CD4-positive, alpha-beta T cell treated with Interleukin-17A for 4 hours (primary cell): Measurements from ENCODE around the gene CDKL2.
"Not testable (repeated sequence)": the region's sequence is repeated elsewhere in the genome, so short reads cannot be mapped to it uniquely, and the experiment has no call there.

Source experiments
- DNase-seq: peaks from one replicate; pipeline ENCODE4 v3.0.0-alpha.2; 2020; ENCODE audit warnings: mixed read lengths

Gene CDKL2

GRCh38 chr4:75547647-75548387 is 82.5 kb downstream of the CDKL2 start:
- no peak for DNase-seq

DNA sequence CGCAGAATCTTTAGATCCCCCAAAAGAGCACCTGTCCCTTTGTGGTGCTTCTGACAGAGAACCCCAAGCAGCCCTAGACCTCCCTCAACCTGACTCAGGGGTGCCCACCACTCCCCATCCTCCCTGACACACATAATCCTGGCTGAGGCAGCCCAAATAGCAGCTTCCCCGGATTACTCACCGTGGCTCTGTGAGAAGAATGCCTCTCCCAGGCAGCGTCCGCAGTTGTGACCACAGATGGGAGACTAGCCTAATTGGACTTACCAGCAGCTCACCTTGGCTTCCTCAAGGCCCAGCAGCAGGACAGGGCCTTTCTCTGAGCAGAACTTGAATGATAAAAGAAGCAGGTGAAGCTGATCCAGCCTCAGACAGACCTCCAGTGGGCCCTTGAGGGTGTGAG is 84.8 kb downstream of the CDKL2 start:
- DNase-seq: no peak

GRCh38 chr4:75544870-75545269 is 85.5 kb downstream of the CDKL2 start:
- no peak for DNase-seq

- not testable (repeated sequence) for DNase-seq
Measured at GRCh38 chr4:75544220-75544619, 86.1 kb downstream of the CDKL2 start.

- no peak for DNase-seq
Measured at GRCh38 chr4:75542824-75543223, 87.5 kb downstream of the CDKL2 start.

GRCh38 chr4:75537308-75537707 is 93.0 kb downstream of the CDKL2 start:
- DNase-seq: not testable (repeated sequence)

GRCh38 chr4:75533926-75534325 is 96.4 kb downstream of the CDKL2 start:
- DNase-seq: not testable (repeated sequence)

DNA sequence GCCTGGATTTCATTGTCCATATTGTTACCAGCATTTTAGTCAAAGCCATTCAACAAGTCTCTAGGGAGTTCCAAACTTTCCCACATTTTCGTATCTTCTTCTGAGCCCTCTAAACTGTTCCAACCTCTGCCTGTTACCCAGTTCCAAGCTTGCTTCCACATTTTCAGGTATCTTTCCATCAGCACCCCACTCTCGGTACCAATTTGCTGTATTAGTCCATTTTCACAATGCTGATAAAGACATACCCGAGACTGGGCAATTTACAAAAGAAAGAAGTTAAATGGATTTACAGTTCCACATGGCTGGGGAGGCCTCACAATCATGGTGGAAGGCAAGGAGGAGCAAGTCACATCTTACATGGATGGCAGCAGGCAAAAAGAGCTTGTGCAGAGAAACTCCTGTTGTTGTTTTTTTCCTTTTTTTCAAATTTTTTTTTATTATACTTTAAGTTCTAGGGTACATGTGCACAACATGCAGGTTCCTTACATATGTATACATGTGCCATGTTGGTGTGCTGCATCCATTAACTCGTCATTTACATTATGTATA is 96.9 kb downstream of the CDKL2 start:
- DNase-seq: not testable (repeated sequence)

DNA sequence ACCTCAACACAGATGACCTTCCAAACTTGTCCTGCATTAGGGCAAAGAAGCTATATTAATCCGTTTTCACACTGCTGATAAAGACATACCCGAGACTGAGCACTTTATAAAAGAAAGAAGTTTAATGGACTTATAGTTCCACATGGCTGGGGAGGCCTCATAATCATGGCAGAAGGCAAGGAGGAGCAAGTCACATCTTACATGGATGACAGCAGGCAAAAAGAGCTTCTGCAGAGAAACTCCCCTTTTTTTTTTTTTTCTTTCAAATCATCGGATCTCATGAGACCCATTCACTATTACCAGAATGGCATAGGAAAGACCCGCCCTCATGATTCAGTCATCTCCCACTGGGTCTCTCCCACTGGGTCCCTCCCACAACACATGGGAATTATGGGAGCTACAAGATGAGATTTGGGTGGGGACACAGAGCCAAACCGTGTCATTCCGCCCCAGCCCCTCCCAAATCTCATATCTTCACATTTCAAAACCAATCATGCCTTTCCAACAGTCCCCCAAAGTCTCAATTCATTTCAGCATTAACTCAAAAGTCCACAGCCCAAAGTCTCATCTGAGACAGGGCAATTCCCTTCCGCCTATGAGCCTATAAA is 98.7 kb downstream of the CDKL2 start:
- DNase-seq: not testable (repeated sequence)

- DNase-seq: no peak
Measured at GRCh38 chr4:75530556-75531322, 99.6 kb downstream of the CDKL2 start.
